Osteoblast (primary cell): ENCODE results near the gene SAPCD2. TPM values are rescaled to one million over a fixed set of nuclear protein-coding genes. Genes with fewer than 3 reads are reported as not detected.
A peak's percentile ranks its signal among the peaks of the same experiment; 100 is the strongest.
"Not testable (repeated sequence)": the region's sequence is repeated elsewhere in the genome, so short reads cannot be mapped to it uniquely, and the experiment has no call there.

Source experiments
- DNase-seq: peaks from one replicate; pipeline ENCODE4 v3.0.0; 2011; ENCODE audit warnings: low spot score, mixed read lengths; ENCODE audit not compliant: insufficient read length; ENCODE audit errors: missing footprints
- H2AFZ ChIP-seq: 2 replicates; pipeline ENCODE4 v1.6.0; 2011; ENCODE audit warnings: mild to moderate bottlenecking, low read length
- H3K27ac ChIP-seq: 2 replicates; pipeline ENCODE4 v1.5.1; 2011; ENCODE audit warnings: mild to moderate bottlenecking, low read depth, low read length, moderate library complexity
- H3K27me3 ChIP-seq: 2 replicates; pipeline ENCODE4 v1.6.0; 2012; ENCODE audit warnings: mild to moderate bottlenecking, control low read depth, inconsistent platforms, low read length, moderate library complexity; ENCODE audit not compliant: insufficient read depth
- H3K36me3 ChIP-seq: 2 replicates; pipeline ENCODE4 v1.5.1; 2011; ENCODE audit warnings: mild to moderate bottlenecking, low read length, control low read depth, moderate library complexity; ENCODE audit not compliant: insufficient read depth
- H3K4me1 ChIP-seq: 2 replicates; pipeline ENCODE4 v1.5.1; 2011; ENCODE audit warnings: mild to moderate bottlenecking, low read length, control low read depth, moderate library complexity; ENCODE audit not compliant: insufficient read depth
- H3K4me2 ChIP-seq: 2 replicates; pipeline ENCODE4 v1.6.0; 2011; ENCODE audit warnings: mild to moderate bottlenecking, low read length; ENCODE audit not compliant: insufficient read depth
- H3K4me3 ChIP-seq: fragments of 200-600 bp; sonication (generic); 3 replicates; pipeline ENCODE4 v1.5.1; 2012; ENCODE audit warnings: mild to moderate bottlenecking, low read length, inconsistent platforms; ENCODE audit not compliant: insufficient read depth
- H3K79me2 ChIP-seq: 2 replicates; pipeline ENCODE4 v1.6.0; 2012; ENCODE audit warnings: mild to moderate bottlenecking, low read length, control low read depth, inconsistent platforms; ENCODE audit not compliant: insufficient read depth
- H3K9me3 ChIP-seq: 2 replicates; pipeline ENCODE4 v1.5.1; 2011; ENCODE audit warnings: low read depth, low read length, control low read depth
- H4K20me1 ChIP-seq: 2 replicates; pipeline ENCODE4 v1.6.0; 2012; ENCODE audit warnings: mild to moderate bottlenecking, low read length, control low read depth; ENCODE audit not compliant: insufficient read depth
- CTCF ChIP-seq: IDR thresholded peaks from 2 replicates; pipeline ENCODE4 v1.5.1; 2011; ENCODE audit warnings: mild to moderate bottlenecking, low read depth, low read length, moderate library complexity; ENCODE audit errors: extremely low read depth
- total RNA-seq: library from RNA; depleted of rRNA; stranded (reverse); fragments of >200 nt; gene quantifications from 2 replicates; pipeline ENCODE4 v1.2.3, GENCODE V29; 2012

SAPCD2 gene
- total RNA-seq, 1 donor, result 1.1 TPM

GRCh38 chr9:137035507-137035834 is 34.9 kb downstream of the SAPCD2 start:
- Histone ChIP-seq H3K27me3 (no peaks in the 10 kb centered on the region), H3K9me3 (no peaks in the 10 kb centered on the region), H3K4me2 (no peak overlapping the region), H2AFZ (no peak overlapping the region), H3K27ac (no peak overlapping the region), H3K4me1 (no peaks in the 10 kb centered on the region), H4K20me1 (peaks cover 3% of the 10 kb centered on the region), H3K4me3 (no peak overlapping the region), H3K79me2 (no peaks in the 10 kb centered on the region), H3K36me3 (peaks cover 5% of the 10 kb centered on the region)
- no peak for DNase-seq
- peak; percentile 26 for TF ChIP-seq CTCF

GRCh38 chr9:137034709-137035506 is 35.4 kb downstream of the SAPCD2 start:
- H3K4me3 ChIP-seq, result no peak overlapping the region
- no peak overlapping the region for H3K27ac ChIP-seq
- no peaks in the 10 kb centered on the region for H3K27me3 ChIP-seq
- H3K4me2 ChIP-seq, result peak overlapping the region; percentile 44
- peaks cover 3% of the 10 kb centered on the region for H4K20me1 ChIP-seq
- no peaks in the 10 kb centered on the region for H3K79me2 ChIP-seq
- DNase-seq, result peak; percentile 99
- no peak overlapping the region for H2AFZ ChIP-seq
- no peaks in the 10 kb centered on the region for H3K4me1 ChIP-seq
- H3K9me3 ChIP-seq, result no peaks in the 10 kb centered on the region
- peak; percentile 88 for TF ChIP-seq CTCF
- H3K36me3 ChIP-seq, result peaks cover 5% of the 10 kb centered on the region

- Histone ChIP-seq H3K36me3 (peaks cover 2% of the 10 kb centered on the region), H4K20me1 (peaks cover 5% of the 10 kb centered on the region), H2AFZ (no peak overlapping the region), H3K4me2 (no peak overlapping the region), H3K4me1 (peaks cover under 1% of the 10 kb centered on the region), H3K27me3 (no peaks in the 10 kb centered on the region), H3K4me3 (no peak overlapping the region), H3K79me2 (no peaks in the 10 kb centered on the region), H3K27ac (no peak overlapping the region), H3K9me3 (no peaks in the 10 kb centered on the region)
- TF ChIP-seq CTCF, result no peak
- DNase-seq, result no peak
Observed at GRCh38 chr9:137034039-137034708, 36.2 kb downstream of the SAPCD2 start.

GRCh38 chr9:137033481-137033880 is 36.9 kb downstream of the SAPCD2 start:
- not testable (repeated sequence) for DNase-seq, H3K36me3 ChIP-seq, H3K79me2 ChIP-seq, H4K20me1 ChIP-seq, H3K27me3 ChIP-seq, H3K4me3 ChIP-seq, H3K9me3 ChIP-seq, H2AFZ ChIP-seq, H3K27ac ChIP-seq, H3K4me1 ChIP-seq, H3K4me2 ChIP-seq
